HG03558 (cell line): ENCODE data around the gene FXYD6.

Source experiments
- ATAC-seq: cut with Tn5 transposase; IDR thresholded peaks from one replicate; pipeline ENCODE4 v1.9.1; 2021; ENCODE audit warnings: moderate number of reproducible peaks; ENCODE audit not compliant: unreplicated experiment; ENCODE audit errors: extremely low read depth

The FXYD6 gene

DNA sequence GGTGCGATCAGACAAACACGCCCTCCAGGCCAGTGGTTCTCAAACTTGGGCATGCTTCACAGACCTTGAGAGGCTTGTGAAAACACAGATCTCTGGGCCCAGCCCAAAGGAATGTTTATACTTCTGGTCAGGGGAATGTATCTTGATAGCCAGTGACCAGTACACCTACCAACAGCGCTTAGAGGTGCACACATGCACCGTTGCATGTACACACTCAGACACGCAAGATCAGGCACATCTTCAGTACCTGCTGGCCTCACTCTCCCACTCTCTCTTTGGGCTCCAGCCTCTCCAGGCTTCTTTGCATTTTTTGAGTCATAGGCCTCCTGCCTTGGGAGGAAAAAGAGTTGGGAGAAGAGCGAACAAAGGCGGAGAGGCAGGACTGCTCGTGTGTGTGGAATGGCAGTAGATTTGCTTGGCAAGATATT, 11.7 kb upstream of the FXYD6 start:
- no peak for ATAC-seq

GRCh38 chr11:117887431-117888138, 11.1 kb upstream of the FXYD6 start:
- ATAC-seq, result no peak

GRCh38 chr11:117885777-117886176, 9.3 kb upstream of the FXYD6 start:
- ATAC-seq, result no peak

DNA sequence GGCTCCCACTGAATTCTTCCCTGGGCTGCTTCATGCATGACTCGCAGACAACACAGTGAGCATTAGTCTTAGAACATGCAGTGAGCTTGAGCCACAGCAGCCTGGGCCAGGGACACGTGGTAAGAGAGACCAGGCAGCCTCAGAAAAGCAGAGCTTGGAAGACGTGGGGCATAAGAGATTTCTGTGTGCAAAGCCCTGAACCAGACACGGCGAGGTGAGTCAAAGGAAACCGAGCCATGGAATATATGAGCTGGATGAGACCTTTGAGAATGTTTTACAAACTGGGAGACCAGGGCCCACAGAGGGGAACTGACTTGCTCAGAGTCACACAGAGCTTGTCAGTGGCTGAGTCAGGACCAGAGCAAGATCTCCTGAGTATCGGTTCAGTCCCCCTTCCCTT, 8.5 kb upstream of the FXYD6 start:
- ATAC-seq, result no peak

DNA sequence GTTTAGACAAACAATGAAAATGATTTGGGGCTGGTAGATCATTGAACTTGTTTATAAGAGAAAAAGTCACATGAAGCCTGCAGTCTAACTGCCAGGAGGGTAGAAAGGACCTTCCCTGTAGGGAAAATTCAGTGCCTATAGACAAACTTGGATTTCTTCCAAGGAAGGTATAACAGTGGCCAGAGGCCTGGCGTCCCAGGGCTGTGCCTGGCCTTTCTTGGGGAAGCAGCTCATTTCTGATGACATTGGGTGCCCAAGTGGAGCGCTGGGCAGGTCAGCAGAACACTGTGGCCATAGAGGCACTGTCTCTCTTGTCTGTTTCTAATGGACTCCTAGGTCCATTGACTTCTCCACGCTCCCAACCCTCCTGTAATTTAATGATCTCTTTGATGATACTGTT, 6.6 kb upstream of the FXYD6 start:
- ATAC-seq, result no peak

DNA sequence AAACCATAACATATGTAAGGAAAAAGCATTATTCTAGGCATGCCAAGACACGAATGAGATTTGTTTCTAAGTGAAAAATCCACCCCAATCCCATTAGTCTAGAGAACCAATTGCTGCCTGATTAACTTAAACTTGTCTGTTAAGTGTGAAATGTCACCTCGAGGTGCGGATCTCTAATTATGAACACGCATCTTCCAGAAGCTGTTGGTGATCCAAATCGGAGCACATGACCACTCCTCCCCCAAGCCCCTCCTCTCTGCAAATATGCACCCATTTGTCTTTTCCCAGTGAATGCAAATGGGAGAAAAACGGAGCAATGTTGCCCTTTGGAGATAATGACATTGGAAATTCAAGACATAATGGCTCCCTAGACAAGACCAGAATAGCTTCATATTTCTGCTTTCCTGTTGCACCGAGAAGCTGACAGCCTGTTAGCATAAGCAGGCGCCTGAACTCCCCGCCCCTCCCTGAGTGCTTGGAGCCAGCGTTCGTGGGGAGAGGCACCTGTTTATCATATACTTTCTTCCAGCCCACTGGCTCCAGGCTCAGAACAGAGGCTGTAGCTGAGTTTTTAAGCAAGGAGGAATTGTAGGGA, 6.0 kb upstream of the FXYD6 start:
- no peak for ATAC-seq

GRCh38 chr11:117881217-117881616, 4.8 kb upstream of the FXYD6 start:
- ATAC-seq, result no peak

DNA sequence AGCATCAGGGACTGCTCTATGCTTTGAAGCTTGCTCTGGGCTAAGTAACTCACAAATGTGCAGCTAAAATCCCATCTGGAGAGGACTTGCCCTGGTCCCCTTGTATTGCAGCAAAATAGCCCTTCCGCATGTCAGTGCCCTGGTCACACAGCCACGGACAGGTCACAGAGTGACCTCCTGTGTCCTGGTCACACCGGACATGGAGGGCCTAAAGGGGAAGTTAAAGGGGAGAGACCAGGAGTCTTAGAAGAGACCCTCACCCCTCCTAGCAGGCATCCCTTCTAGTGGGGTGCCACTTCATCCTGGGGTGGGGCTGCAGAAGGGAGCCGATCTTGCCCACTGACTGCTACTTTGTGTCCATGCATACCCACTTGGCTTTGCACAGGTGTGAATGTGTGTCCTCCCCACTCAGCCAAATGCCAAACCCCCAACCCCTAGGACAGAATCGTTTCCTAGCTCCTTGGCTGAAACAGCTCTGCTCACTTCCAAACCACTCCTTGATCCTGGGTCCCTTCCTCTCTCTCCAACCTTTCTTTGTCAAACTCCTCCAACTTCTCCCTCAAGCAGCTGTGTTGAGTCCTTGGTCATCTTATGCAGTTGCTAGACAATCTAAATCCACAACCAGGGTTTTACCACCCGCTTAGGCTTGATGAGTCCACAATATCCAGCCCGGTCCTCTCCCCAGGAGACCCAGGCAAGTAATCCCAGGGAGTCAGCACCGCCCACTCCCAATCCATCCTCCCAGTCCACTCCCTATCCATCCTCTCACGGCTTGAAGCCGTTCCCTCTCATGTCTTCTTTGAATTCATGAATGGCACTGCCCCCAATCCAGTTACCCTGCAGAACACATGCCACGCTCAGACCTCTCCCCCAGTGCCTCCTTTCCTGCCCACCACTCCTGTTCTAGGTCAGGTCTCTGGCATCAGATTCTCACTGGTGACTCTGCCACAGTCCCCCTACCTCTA, 3.3 kb upstream of the FXYD6 start:
- ATAC-seq, result no peak

DNA sequence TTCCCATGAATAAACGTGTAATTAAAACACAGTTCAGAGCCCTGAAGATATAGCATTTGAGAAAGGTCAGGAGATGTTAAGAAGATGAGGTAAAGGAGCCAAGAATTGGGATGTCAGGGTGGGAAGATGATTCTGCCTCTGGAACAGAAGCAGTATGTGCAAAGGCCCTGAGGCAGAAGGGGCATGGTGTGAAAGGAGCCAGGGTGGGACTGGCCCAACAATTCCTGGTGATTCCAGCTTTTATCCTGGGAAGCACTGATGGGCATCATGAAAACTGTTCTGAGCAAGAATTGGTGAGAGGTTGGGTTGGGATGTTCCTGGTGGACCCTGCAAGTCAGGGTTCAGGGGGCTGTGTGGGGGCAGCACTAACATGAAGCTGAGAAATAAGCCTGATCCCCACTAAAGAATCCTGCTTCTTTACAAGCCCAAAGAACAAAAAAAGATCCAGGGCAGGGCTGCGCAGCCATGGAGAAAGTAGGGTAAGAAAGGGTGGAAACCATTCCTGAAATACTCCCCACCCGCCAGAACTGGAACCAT, 2.5 kb upstream of the FXYD6 start:
- ATAC-seq, result no peak

DNA sequence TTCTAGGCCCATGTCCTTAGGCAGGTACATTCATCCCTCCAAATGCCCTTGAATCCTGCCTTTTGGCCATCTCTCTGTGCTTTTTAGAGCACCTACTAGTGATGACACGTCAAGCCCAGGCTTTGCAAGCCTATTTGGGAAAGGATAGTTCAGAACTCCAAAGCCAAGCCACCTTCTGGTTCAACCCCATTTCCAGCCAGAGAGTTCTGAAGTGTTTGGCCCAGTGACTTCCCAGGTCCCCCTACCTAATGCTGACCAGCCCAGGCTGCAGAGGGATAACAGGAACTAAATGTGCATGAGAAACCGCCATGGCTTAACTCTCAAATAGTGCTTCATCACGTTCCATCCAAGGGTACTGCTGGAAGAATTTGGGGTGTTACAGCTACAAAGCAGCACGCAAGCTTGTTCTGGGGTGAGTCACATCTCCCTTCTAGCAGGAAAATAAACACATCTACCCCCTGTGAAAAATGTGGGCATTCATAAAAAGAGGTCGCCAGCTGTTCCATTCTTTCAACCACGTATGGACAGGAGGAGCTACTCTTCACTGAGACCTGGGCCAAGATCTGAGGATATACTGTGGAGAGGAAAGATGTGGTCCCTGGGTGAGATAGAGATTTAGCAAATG, 2.0 kb upstream of the FXYD6 start:
- no peak for ATAC-seq

GRCh38 chr11:117877120-117877784, 794 bp upstream of the FXYD6 start:
- ATAC-seq, result no peak

DNA sequence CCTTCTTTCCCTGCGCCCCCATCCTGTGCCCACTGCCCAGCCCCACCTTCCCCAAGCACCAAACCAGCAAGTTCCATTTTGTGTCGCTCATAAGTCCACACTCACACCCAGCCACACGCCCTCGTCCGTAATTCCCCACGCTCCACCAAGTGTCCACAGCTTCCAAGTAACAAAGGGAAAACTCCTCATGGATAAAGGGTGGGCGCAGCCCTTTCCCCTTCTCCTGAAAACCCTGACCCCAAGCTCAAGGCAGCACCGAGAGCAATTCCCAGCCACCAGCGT, 458 bp downstream of the FXYD6 start:
- ATAC-seq, result no peak

DNA sequence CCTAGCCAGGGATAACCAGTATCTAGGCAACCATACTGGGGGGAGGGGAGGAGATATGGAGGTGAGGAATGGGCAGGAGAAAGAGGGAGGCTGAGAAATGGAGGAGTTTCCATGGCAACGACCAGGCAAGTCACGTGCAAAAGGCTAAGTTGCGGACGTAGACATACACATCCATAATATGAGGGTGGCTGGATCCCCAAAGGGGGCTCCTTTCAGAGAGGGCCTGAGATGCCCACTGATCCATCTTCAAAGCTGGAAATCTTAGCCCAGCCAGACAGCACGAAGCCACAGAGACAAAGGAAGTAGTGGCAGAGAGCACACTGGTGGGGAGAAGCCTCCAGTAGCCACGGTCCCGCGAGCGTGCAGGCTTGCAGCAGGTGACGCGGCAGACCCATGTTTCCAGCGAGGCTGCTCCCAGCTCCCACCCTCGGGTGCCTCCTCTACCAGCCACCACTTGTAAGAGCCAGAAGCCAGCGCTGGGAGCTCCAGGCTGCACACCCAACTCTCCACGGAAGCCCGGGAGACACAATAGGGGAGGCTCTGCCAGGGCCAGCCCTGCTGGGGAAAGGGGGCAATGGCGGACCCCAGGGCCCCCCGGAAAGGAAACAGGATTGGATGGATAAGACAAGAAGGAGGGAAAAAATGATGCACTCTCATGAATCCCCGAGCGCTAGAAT, 938 bp downstream of the FXYD6 start:
- ATAC-seq, result no peak

GRCh38 chr11:117874910-117875381, 1.5 kb downstream of the FXYD6 start:
- no peak for ATAC-seq

DNA sequence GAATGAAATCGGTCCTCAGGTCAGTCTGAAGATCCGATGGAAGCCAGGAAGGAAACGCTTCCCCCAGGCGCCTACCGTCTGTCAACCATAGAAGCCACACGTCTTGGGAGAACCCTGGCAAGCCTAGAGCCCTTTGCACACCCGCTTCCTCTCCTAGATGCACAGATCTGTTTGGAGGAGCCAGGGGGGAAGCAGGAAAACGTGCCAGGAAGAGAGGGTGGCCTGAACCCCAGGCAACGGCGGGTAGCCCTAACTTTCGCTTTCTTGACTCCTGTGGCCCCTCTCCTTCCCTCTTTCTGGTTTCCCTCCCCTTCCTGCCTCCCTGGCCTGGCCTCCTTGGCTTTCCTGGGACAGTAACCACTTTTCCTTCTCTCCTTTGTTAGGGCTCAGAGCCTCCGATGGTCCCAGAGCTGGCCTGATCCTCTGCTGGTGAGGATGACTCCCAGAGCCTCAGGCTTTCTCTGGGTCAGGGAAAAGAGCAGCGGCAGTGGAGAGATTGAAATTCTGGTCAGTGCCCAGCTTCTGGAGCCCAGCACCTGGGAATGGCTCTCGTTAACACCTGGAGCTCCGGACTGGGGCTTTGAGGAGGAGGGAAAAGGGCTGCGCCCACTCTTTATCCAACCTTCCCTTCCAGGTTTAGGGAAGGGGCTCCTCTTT, 2.1 kb downstream of the FXYD6 start:
- ATAC-seq, result no peak

DNA sequence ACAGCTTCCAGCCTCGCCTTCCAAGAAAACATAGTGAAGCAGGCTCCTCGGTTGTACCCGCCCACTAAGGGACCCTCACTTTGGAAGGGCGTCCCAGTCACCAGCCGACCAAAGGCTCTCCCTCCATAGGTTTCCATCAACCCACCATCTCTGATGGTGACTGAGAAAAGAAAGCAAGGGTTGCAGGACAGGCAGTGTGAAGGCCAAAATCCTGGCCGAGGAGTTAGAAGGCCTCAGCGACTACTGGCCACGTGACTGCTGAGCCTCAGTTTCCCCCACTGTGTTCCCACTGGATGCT, 2.7 kb downstream of the FXYD6 start:
- ATAC-seq, result no peak

DNA sequence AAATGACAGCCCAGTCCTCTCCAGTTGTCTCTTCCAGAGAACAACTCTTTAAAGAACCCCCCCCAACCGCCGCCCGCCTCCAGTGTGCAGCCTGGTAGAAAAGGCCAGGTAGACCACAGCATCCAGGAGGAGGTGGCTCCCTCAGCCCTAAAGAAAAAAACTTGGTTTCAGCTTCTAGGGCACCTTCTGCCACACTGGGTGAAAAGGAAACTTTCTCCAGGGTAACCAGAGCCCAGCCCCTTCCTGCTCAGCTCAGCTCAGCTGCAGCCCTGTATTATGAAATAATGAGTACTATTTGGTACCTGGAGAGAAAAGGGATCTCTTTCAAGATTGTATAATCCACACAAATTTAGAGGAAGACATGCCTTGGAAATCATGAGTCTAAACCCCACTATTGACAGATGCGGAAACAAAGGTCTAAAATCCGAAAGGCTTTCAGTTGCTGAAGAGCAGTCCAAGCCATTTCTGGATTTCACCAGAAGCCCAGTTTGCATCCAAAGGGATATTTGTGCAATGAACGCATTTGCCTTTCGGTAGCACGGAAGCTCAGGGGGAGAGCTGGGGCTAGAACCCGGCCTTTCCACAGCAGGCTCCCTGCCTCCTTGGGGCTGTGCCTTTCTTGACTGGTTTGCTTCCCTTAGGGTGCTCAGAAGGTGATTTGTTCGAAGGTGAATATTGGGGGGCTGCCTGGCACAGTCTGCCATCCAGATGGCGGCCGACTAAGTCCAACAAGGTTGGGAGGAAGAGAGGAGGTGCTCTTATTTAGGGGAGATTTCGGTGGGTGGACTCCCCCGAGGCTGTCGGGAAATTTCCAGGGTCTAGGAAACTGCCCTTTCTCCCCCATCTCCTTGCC, 3.3 kb downstream of the FXYD6 start:
- ATAC-seq, result no peak

- ATAC-seq, result no peak
Measured at GRCh38 chr11:117872420-117872961, 4.0 kb downstream of the FXYD6 start.
